ENCODE measurements around the gene TRAP1.

The TRAP1 gene

GRCh38 chr16:3717235-3718018 lies at the start of gene TRAP1:
TSS of gene TRAP1 (minus strand) at chr16:3717524. CDS start at chr16:3717508, 16 bp downstream.
- DNase-seq: peak; percentile 84

DNA sequence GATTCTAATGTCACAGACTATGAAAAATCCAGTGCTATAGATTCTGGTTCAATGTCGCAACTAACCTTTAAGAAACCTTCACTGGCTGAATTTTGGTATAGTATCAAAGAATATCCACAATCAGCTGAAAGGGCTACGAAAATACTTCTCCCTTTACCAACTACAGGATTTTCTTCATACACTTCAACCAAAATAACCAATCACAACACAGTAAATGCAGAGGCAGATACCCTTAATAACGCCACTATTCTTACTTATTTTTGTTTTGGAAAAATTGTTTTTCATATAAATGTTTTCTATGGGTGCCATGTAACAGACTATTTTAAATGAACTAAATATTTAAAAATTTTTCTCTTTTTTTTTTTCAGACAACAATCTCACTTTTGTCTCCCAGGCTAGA lies 48.9 kb upstream of the TRAP1 start:
- no peak for DNase-seq

DNA sequence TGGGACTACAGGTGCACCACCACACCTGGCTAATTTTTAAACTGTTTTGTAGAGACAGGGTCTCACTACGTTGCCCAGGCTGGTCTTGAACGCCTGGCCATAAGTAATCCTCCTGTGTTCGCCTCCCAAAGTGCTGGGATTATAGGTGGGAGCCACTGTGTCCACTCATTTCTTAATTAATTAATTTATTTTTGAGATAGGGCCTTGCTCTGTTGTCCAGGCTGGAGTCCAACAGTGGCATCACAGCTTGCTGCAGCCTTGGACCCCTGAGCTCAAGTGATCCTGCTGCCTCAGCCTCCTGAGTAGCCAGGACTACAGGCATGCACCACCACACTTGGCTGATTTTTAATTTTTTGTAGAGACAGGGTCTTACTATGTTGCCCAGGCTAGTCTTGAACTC lies 47.1 kb upstream of the TRAP1 start:
- DNase-seq: no peak

- no peak for DNase-seq
Observed at GRCh38 chr16:3762107-3762750, 44.9 kb upstream of the TRAP1 start.

DNA sequence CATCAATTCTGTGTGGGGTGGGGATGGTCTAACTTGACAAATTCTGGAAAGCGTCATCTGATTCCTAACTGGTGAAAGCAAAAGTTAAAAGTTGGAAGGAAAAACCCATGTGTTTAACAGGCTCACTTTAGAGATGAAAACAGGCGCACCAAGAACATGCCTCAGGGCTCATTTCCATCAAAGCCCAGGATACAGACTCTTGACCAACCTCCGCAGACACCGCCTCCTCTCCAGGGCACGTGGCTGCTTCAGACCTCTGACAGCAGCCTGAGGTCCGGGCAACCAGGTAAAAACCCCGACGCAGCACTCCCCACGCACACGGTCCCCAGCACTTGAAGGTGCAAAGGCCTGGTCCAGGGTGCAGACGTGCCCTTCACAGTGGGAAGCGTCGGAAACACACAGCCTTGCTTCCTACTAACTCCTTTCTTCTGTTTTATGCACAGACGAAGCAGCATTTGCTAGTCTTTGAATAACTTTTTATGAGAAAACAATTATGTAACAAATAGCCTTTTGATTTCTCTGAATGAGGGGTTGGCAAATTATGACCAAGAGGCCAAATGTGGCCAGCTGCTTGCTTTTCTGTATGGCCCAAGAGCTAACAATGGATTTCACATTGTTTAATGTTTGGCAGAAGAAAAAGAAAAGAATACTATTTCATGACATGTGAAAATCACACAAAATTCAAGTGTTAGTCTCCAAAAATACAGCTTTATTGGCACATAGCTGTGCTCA lies 44.2 kb upstream of the TRAP1 start:
- no peak for DNase-seq

- DNase-seq: no peak
Observed at GRCh38 chr16:3760518-3760917, 43.2 kb upstream of the TRAP1 start.

DNA sequence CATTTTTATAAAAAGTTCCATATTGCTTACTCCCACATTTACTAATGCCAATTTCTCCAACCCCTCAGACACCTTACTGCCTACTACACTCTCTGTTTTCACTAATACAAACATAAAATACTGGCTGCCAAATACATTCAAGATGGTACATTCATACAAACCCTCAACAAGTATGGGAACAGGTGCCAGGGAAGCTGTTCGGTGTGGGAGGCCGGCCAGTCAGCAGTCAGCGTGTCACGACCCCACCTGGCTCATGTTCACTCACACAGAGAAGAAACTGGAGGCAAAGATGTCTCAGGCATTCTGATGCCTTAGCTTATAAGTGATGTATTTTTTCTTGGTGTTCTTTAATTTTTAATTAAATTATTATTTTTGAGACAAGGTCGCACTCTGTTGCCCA lies 42.4 kb upstream of the TRAP1 start:
- DNase-seq: no peak

- no peak for DNase-seq
Observed at GRCh38 chr16:3756113-3756512, 38.8 kb upstream of the TRAP1 start.

GRCh38 chr16:3755249-3755648 lies 37.9 kb upstream of the TRAP1 start:
- DNase-seq: no peak

DNA sequence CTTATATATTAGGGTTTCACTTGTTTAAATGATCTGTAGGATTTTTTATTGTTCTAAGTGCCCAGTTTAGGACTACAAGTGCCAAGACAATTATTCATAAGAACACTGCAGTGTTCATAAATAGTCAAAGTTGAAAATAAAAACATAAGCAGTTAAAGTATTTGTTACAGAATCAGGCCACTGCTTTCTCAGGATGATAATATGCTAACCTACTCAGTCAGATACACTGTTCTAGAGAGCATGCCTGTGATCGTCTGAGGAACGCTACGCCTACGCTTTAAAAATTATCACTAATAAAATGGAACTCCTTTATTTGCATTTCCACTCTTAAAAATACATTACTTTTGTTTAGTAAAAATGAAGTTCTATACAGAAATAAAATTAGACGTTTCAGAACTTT lies 37.4 kb upstream of the TRAP1 start:
- no peak for DNase-seq

- DNase-seq: no peak
Observed at GRCh38 chr16:3754081-3754703, 36.9 kb upstream of the TRAP1 start.

- no peak for DNase-seq
Observed at GRCh38 chr16:3752984-3753383, 35.7 kb upstream of the TRAP1 start.

DNA sequence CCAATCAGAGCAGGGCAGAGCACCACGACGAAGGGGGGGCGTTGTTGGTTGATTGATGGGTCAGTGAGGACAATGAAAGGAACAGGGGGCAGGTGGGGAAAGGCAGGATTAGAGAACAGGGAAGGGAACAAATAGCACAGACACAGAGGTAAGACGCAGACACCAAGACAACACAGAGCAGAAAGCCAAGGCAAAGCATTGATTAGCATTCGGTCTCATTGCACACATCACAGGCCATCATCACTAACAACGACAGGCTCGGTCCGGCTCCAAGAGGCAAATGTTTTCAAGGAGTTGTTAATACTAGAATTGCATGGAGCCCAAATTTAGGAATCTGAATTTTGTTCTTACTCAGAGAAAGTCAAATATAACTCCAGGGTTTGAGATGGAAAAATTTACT lies 34.6 kb upstream of the TRAP1 start:
- no peak for DNase-seq

GRCh38 chr16:3748307-3748706 lies 31.0 kb upstream of the TRAP1 start:
- DNase-seq: no peak

DNA sequence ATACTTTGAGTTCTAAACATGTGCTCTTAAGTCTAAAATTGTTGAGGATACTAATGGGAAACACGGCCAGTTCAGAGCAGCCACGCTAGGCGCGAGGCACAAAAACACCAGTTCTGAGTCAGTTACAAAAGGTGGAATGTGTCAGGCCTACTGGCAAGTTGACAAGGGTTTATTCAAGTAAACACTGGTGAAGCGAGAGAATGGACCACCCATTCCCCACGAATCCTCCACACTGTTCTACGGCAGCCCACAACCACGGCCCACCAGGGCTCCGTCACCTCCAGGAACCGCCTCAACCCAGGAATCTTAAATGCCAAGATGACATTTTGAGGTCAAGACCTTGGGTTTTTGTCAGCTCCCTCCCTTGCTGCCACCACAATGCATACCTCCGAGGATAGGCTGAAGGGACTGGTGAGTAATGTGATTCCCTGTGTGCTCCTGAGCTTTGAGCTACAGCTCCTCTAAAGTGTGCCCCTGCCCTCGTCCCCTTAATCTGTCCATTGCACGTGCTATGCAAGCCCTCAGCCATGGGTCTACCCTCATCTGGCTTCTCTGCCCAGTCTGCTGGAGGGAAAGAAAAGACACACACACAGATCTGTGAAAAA lies 28.5 kb upstream of the TRAP1 start:
- no peak for DNase-seq

- DNase-seq: no peak
Observed at GRCh38 chr16:3744018-3744417, 26.7 kb upstream of the TRAP1 start.

- DNase-seq: no peak
Observed at GRCh38 chr16:3740934-3741333, 23.6 kb upstream of the TRAP1 start.

- no peak for DNase-seq
Observed at GRCh38 chr16:3740186-3740585, 22.9 kb upstream of the TRAP1 start.

GRCh38 chr16:3739636-3740035 lies 22.3 kb upstream of the TRAP1 start:
- DNase-seq: no peak

DNA sequence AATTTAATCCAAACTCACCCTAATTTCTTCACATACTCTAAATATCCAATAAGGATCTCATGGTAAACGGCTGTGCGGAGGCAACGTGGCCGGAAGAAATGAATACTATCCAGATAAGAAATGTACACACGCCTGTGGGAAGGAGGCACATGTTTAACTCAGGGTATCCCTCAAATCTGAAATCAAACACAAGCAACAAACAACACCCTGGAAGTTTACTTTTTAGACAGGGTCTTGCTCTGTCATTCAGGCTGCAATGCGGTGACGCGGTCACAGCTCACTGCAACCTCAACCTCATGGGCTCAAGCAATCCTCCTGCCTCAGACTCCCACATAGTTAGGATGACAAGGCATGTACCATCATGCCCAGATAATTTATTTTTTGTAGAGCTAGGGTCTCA lies 21.2 kb upstream of the TRAP1 start:
- DNase-seq: no peak

DNA sequence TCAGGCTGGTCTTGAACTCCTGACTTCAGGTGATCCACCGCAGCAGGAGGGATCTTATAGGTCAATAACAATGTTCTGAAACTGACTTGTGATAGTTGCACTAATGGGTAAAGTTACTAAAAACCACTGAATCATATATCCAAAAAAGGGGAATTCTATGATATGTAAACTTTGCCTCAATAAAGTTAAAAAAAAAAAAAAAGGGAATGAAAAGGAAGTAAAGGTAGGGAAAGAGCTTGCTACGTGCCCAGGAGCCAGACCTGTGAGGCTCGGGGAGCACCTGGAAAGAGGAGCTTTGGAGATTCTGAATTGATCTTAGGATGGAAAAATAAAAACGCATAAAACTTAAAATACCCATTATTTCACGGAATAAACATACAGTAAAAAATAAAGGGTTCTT lies 20.8 kb upstream of the TRAP1 start:
- no peak for DNase-seq

DNA sequence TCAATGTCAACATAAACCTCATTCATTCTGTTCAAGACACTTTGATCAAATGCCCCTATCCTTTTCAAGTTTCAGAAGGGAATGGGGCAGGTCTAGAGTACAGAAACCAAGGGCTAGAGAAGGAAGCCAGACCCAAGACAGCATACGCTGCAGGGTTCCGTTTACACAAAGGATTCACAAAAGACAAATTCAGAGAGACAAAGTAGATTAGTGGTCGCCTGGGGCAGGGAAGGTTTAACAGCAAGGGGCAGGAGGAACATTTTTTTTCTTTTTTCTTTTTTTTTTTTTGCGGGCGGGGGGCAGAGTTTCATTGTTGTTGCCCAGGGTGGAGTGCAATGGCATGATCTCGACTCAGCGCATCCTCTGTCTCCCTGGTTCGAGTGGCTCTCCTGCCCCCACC lies 19.9 kb upstream of the TRAP1 start:
- DNase-seq: no peak

DNA sequence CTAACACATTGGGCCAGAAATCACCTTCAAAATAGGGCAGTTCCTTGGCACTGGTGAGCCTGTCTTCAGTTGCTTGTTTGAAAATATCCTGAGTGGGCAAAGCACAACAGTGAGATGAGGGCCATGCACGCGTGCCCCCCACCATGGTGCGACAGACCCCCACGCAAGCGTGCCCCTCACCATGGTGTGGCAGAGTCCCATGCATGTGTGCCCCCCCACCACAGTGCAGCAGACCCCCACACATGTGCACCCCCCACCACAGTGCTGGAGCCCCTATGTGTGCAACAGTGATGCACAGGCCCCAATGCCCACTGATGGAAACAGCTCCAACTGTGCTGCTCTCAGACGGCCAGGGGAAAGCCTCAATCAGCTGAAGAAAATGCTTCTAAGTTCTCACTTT lies 18.8 kb upstream of the TRAP1 start:
- DNase-seq: no peak

All from NCI-H2081 (cell line).